K562 (cell line): ENCODE results near the gene PRR16. TPM values are rescaled to one million over a fixed set of nuclear protein-coding genes. Genes with fewer than 3 reads are reported as not detected.

Experiments
- ATAC-seq: fragments of 200-7000 bp; cut with Tn5 transposase; 3 replicates; pipeline ENCODE4 v1.9.1; 2020; ENCODE audit warnings: moderate library complexity
- BruUV-seq: library from RNA; stranded (reverse); fragments of 400-500 nt; replicated peaks from 2 replicates; lab custom pipeline; 2021; lab: Mats Ljungman, UMichigan
- CTCF ChIA-PET: fragments of 300-600 bp; formaldehyde crosslinking; extraction: SDS; loops from one replicate; lab custom pipeline; 2021; ENCODE audit warnings: low intra/inter-chr PET ratio; lab: Yijun Ruan, JAX
- POLR2A ChIA-PET: fragments of 300-600, 350-650 bp; sonication (Branson Sonifier 250); formaldehyde crosslinking; extraction: SDS; loops from one replicate; lab custom pipeline; 2021; ENCODE audit warnings: antibody characterized with exemption, inconsistent platforms; lab: Yijun Ruan, JAX
- DNase-seq, 4 experiments: peaks; one replicate each; pipeline versions ENCODE4 v3.0.0 to v3.0.0-alpha.2; 2011 to 2018; ENCODE audit warnings: low spot score in 3 of 4, mixed read lengths in 3 of 4; ENCODE audit errors: extremely low read depth in 1 of 4
- FAIRE-seq: peaks from 2 replicates; lab custom pipeline; 2011; peaks lifted over from hg19 to GRCh38; lab: Jason Lieb, UNC
- H2AFZ ChIP-seq: 2 replicates; pipeline ENCODE4 v1.6.0; 2011; ENCODE audit warnings: low read depth, low read length, control low read depth, inconsistent platforms
- H3K27ac ChIP-seq: fragments of 200-600 bp; 3 replicates; pipeline ENCODE4 v1.8.0; 2011; ENCODE audit warnings: low read depth, mild to moderate bottlenecking, control low read depth, inconsistent platforms, low read length, moderate library complexity, mixed read lengths; ENCODE audit errors: extremely low read depth
- H3K27me3 ChIP-seq, 2 experiments: fragments of 300-600 bp in 1 of 2; 2 replicates in 1 of 2; 3 replicates in 1 of 2; pipeline versions ENCODE4 v1.6.0 to v1.8.0; 2011; ENCODE audit warnings: inconsistent platforms in 2 of 2, low read length in 2 of 2, mild to moderate bottlenecking in 1 of 2, mixed read lengths in 1 of 2, moderate library complexity in 1 of 2; ENCODE audit not compliant: control insufficient read depth in 2 of 2, insufficient read depth in 2 of 2
- H3K36me3 ChIP-seq: fragments of 300-600 bp; 3 replicates; pipeline ENCODE4 v1.8.0; 2011; ENCODE audit warnings: mild to moderate bottlenecking, low read length, inconsistent platforms; ENCODE audit not compliant: control insufficient read depth, insufficient read depth
- H3K4me1 ChIP-seq, 2 experiments: fragments of 200-600 bp in 1 of 2; replicated peaks in 1 of 2; 2 replicates in 1 of 2; 3 replicates in 1 of 2; pipeline versions ENCODE4 v1.5.1 to v1.8.0; 2011; ENCODE audit warnings: inconsistent platforms in 2 of 2, low read length in 2 of 2, mild to moderate bottlenecking in 1 of 2, mixed read lengths in 1 of 2, moderate library complexity in 1 of 2; ENCODE audit not compliant: control insufficient read depth in 2 of 2, insufficient read depth in 2 of 2
- H3K4me2 ChIP-seq: 2 replicates; pipeline ENCODE4 v1.6.1; 2011; ENCODE audit warnings: low read length, control low read depth, inconsistent platforms, mixed read lengths; ENCODE audit not compliant: insufficient read depth
- H3K4me3 ChIP-seq: fragments of 200-600 bp; sonication (generic), shearing (Covaris generic); 2 replicates; pipeline ENCODE4 v1.5.1; 2016; ENCODE audit warnings: control low read depth, inconsistent platforms
- H3K79me2 ChIP-seq: fragments of 200-600 bp; 3 replicates; pipeline ENCODE4 v1.8.0; 2011; ENCODE audit warnings: low read length, inconsistent platforms; ENCODE audit not compliant: control insufficient read depth, insufficient read depth
- H3K9ac ChIP-seq, 2 experiments: 2 replicates each; pipeline versions ENCODE4 v1.6.0 to v1.6.1; 2011; ENCODE audit warnings: low read depth in 2 of 2, low read length in 2 of 2, control low read depth in 1 of 2, inconsistent platforms in 1 of 2, mild to moderate bottlenecking in 1 of 2, mixed read lengths in 1 of 2; ENCODE audit not compliant: insufficient read depth in 1 of 2
- H3K9me1 ChIP-seq: one replicate; pipeline ENCODE4 v1.6.0; 2011; ENCODE audit warnings: inconsistent platforms, mild to moderate bottlenecking, low read length, moderate library complexity; ENCODE audit not compliant: control insufficient read depth, insufficient read depth
- H3K9me3 ChIP-seq: replicated peaks from 2 replicates; pipeline ENCODE4 v1.5.1; 2011; ENCODE audit warnings: low read depth, low read length, inconsistent platforms; ENCODE audit not compliant: control insufficient read depth, insufficient read depth
- H4K20me1 ChIP-seq: replicated peaks from 2 replicates; pipeline ENCODE4 v1.6.1; 2011; ENCODE audit warnings: low read length, inconsistent platforms, mixed read lengths; ENCODE audit not compliant: control insufficient read depth, insufficient read depth
- ESRRA ChIP-seq: fragments of 450-650 bp; IDR thresholded peaks from 2 replicates; pipeline ENCODE4 v1.6.1; 2014; ENCODE audit warnings: low read depth, mild to moderate bottlenecking, moderate library complexity, borderline replicate concordance
- FOXP1 ChIP-seq: sonication (generic); formaldehyde crosslinking; IDR thresholded peaks from 2 replicates; pipeline ENCODE4 v1.8.0; 2022; ENCODE audit warnings: mild to moderate bottlenecking, missing genetic modification reagents
- FUS ChIP-seq: fragments of 200-400 bp; formaldehyde crosslinking; optimal IDR thresholded peaks from 2 replicates; pipeline ENCODE3; 2017; ENCODE audit warnings: low read depth, low read length
- HEY1 ChIP-seq: fragments of 250-450 bp; sonication (Bioruptor Pico); IDR thresholded peaks from 2 replicates; pipeline ENCODE4 v1.5.0; 2020; ENCODE audit warnings: mild to moderate bottlenecking, moderate library complexity, borderline replicate concordance
- HNRNPLL ChIP-seq: fragments of 200-400 bp; formaldehyde crosslinking; IDR thresholded peaks from 2 replicates; pipeline ENCODE4 v1.6.1; 2017; ENCODE audit warnings: low read length, low read depth, mild to moderate bottlenecking; ENCODE audit not compliant: poor library complexity, severe bottlenecking
- NELFE ChIP-seq: IDR thresholded peaks from 2 replicates; pipeline ENCODE4 v1.6.1; 2011; ENCODE audit warnings: mild to moderate bottlenecking; ENCODE audit not compliant: insufficient read depth, insufficient read length
- NFRKB ChIP-seq: fragments of 450-650 bp; IDR thresholded peaks from 2 replicates; pipeline ENCODE4 v1.6.1; 2016; ENCODE audit warnings: low read depth
- NONO ChIP-seq, 2 experiments: fragments of 200-400 bp in 1 of 2; fragments of 450-650 bp in 1 of 2; formaldehyde crosslinking in 1 of 2; IDR thresholded peaks; 2 replicates each; pipeline ENCODE4 v1.6.1; 2017; ENCODE audit warnings: low read depth in 2 of 2, mild to moderate bottlenecking in 2 of 2, moderate library complexity in 2 of 2, low read length in 1 of 2
- PML ChIP-seq: IDR thresholded peaks from 2 replicates; pipeline ENCODE4 v1.6.1; 2012; ENCODE audit warnings: low read length, inconsistent platforms
- POLR2B ChIP-seq: fragments of 450-650 bp; IDR thresholded peaks from 2 replicates; pipeline ENCODE4 v1.6.1; 2018; ENCODE audit warnings: low read depth; ENCODE audit not compliant: partially characterized antibody
- RUNX1 ChIP-seq: sonication (generic); IDR thresholded peaks from 2 replicates; pipeline ENCODE4 v1.6.1; 2016; ENCODE audit warnings: antibody characterized with exemption, low read depth
- VEZF1 ChIP-seq: fragments of 200-800 bp; sonication (Bioruptor generic); IDR thresholded peaks from 2 replicates; pipeline ENCODE4 v1.6.1; 2017; ENCODE audit warnings: missing genetic modification characterization, missing compliant biosample characterization
- ZFP36 ChIP-seq: fragments of 150-350 bp; IDR thresholded peaks from 2 replicates; pipeline ENCODE4 v1.6.1; 2018; ENCODE audit warnings: low read length, low read depth; ENCODE audit not compliant: partially characterized antibody
- WGBS: fragments of 100-300 bp; shearing (Covaris generic); methylation state at CpG from one replicate; pipeline ENCODE4 v1.1.6; 2016; ENCODE audit warnings: low coverage, mixed read lengths; ENCODE audit not compliant: insufficient coverage; ENCODE audit errors: missing lambda C conversion rate; 5-methylcytosine and 5-hydroxymethylcytosine counted together
- in situ Hi-C: fragments of 300-500 bp; cut with MboI; formaldehyde crosslinking; loops from 4 replicates; pipeline ENCODE4 v1.15.0; 2018; ENCODE audit warnings: inconsistent platforms, mixed read lengths
- intact Hi-C: fragments of 100-400 bp; cut with micrococcal nuclease; formaldehyde crosslinking; loops from 2 replicates; pipeline ENCODE4 v1.14.2; 2022
- polyA plus RNA-seq, 8 experiments: library from polyadenylated mRNA; depleted of rRNA in 4 of 8; stranded (reverse) in 5 of 8; unstranded in 3 of 8; fragments of >200 nt; fragmentation: Nextera tagmentation in 2 of 8; fragmentation: Illumina TruSeq in 1 of 8; extraction: Ambion mirVana in 2 of 8; extraction: Trizol in 1 of 8; gene quantifications; 2 replicates each; pipeline versions ENCODE4 v1.2.1 to v1.2.3, GENCODE V29; 2011 to 2014; ENCODE audit warnings: inconsistent platforms in 1 of 8, missing spikeins in 1 of 8
- total RNA-seq, 7 experiments: library from RNA; depleted of rRNA in 6 of 7; stranded (reverse); fragments of >200 nt in 6 of 7; fragmentation: Illumina TruSeq in 2 of 7; extraction: Trizol in 2 of 7; gene quantifications; 2 replicates each; pipeline versions ENCODE4 v1.2.1 to v1.2.3, GENCODE V29; 2011 to 2021; ENCODE audit warnings: low replicate concordance in 1 of 7

Gene PRR16
- total and polyA plus RNA-seq, 9 of the 15 experiments (the other 6 are each of a cell fraction or from before 2014, with no cell fraction given): 0.61 to 10.1 (median 3.3) TPM

- no peaks in the 10 kb centered on the region for H4K20me1 ChIP-seq
- intact Hi-C loops: no loop called here
- H3K27me3 ChIP-seq: no peaks in the 10 kb centered on the region
- H3K9me3 ChIP-seq: no peaks in the 10 kb centered on the region
- H3K4me2 ChIP-seq: no peak overlapping the region
- no peak for TF ChIP-seq HEY1
- TF ChIP-seq FUS: no peak
- TF ChIP-seq NELFE: no peak
- TF ChIP-seq HNRNPLL: no peak
- TF ChIP-seq, all 486 proteins: peak for 0
- ATAC-seq: no peak
- no peak overlapping the region for H2AFZ ChIP-seq
- no peak for FAIRE-seq
- no peaks in the 10 kb centered on the region for H3K9me1 ChIP-seq
- ChIA-PET CTCF (no interaction called here), POLR2A (interaction anchor here (0.6 kb wide), 2 partner anchors 17 to 54 kb away, joined by 3 read pairs; no protein-coding TSS in a partner anchor)
- H3K4me3 ChIP-seq: no peak overlapping the region
- H3K9ac ChIP-seq: no peak overlapping the region
- H3K79me2 ChIP-seq: no peaks in the 10 kb centered on the region
- no peaks in the 10 kb centered on the region for H3K36me3 ChIP-seq
- no TSS peak for BruUV-seq
- no peak overlapping the region for H3K27ac ChIP-seq
- WGBS: 31% methylated on average over 2 of the region's 2 CpGs
- H3K4me1 ChIP-seq: no peaks in the 10 kb centered on the region; a peak in 1 of 5 replicates
- in situ Hi-C loops: no loop called here
- no peak for DNase-seq
These were observed 65.3 kb downstream of the PRR16 start for GRCh38 chr5:120529386-120529785.

GRCh38 chr5:120531215-120531614 lies 67.1 kb downstream of the PRR16 start:
- H3K79me2 ChIP-seq: no peaks in the 10 kb centered on the region
- intact Hi-C loops (no loop called here), in situ Hi-C loops (no loop called here)
- H3K4me3 ChIP-seq: no peak overlapping the region
- H3K36me3 ChIP-seq: no peaks in the 10 kb centered on the region
- H3K27me3 ChIP-seq: no peaks in the 10 kb centered on the region
- ATAC-seq (peak; percentile 37; the same call in 1 of the 3 replicates), DNase-seq (no peak), FAIRE-seq (no peak)
- H4K20me1 ChIP-seq: no peaks in the 10 kb centered on the region
- H3K9me1 ChIP-seq: no peaks in the 10 kb centered on the region
- ChIA-PET CTCF (no interaction called here), POLR2A (interaction anchor here (1.1 to 1.2 kb wide), 2 partner anchors 17 to 19 kb away, joined by 3 read pairs; no protein-coding TSS in a partner anchor)
- H3K9ac ChIP-seq: no peak overlapping the region
- WGBS: 25% methylated on average over 3 of the region's 3 CpGs
- no peak overlapping the region for H3K27ac ChIP-seq
- H2AFZ ChIP-seq: 0 out of 2 replicates have a peak overlapping the region, but pooled peaks have one; percentile 27
- no peaks in the 10 kb centered on the region for H3K9me3 ChIP-seq
- no TSS peak for BruUV-seq
- H3K4me2 ChIP-seq: no peak overlapping the region; the same call in 1 of the 2 replicates
- no peaks in the 10 kb centered on the region; a peak in 1 of 5 replicates for H3K4me1 ChIP-seq
- no peak for TF ChIP-seq ESRRA
- no peak for TF ChIP-seq FOXP1
- no peak for TF ChIP-seq NONO (IDR thresholded peaks at IDR 0.05; ENCODE audit: low read depth in 2 of 2, low read length in 1 of 2)
- no peak for TF ChIP-seq ZFP36
- TF ChIP-seq VEZF1 (CRISPR knock-in tag): no peak
- TF ChIP-seq PML: no peak
- no peak for TF ChIP-seq RUNX1
- no peak for TF ChIP-seq POLR2B
- TF ChIP-seq NFRKB: no peak
